CD4-positive, alpha-beta T cell treated with Interleukin-2 at 100 ng/mL for 4 hours (primary cell): ENCODE results near the gene RASL10B.

ENCODE experiments used
- DNase-seq: peaks from one replicate; pipeline ENCODE4 v3.0.0-alpha.2; 2020; ENCODE audit warnings: low spot score

Gene RASL10B

GRCh38 chr17:35717475-35717874 lies 14.0 kb upstream of the RASL10B start:
- no peak for DNase-seq

GRCh38 chr17:35723735-35724134 lies 7.7 kb upstream of the RASL10B start:
- no peak for DNase-seq

GRCh38 chr17:35725058-35725457 lies 6.4 kb upstream of the RASL10B start:
- no peak for DNase-seq

- no peak for DNase-seq
Measured at GRCh38 chr17:35725802-35726126, 5.7 kb upstream of the RASL10B start.

GRCh38 chr17:35726127-35726952 lies 5.1 kb upstream of the RASL10B start:
- no peak for DNase-seq

GRCh38 chr17:35726953-35727460 lies 4.4 kb upstream of the RASL10B start:
- DNase-seq: no peak

- DNase-seq: no peak
Measured at GRCh38 chr17:35727635-35728034, 3.8 kb upstream of the RASL10B start.

GRCh38 chr17:35728551-35728950 lies 2.9 kb upstream of the RASL10B start:
- DNase-seq: no peak

GRCh38 chr17:35729405-35729833 lies 2.0 kb upstream of the RASL10B start:
- DNase-seq: no peak

- DNase-seq: no peak
Measured at GRCh38 chr17:35730400-35731005, 936 bp upstream of the RASL10B start.

- no peak for DNase-seq
Measured at GRCh38 chr17:35731917-35732805, 722 bp downstream of the RASL10B start.

GRCh38 chr17:35732806-35733136 lies 1.3 kb downstream of the RASL10B start:
- no peak for DNase-seq

GRCh38 chr17:35733366-35733765 lies 1.9 kb downstream of the RASL10B start:
- no peak for DNase-seq

GRCh38 chr17:35734396-35734795 lies 3.0 kb downstream of the RASL10B start:
- no peak for DNase-seq

GRCh38 chr17:35735036-35735805 lies 3.8 kb downstream of the RASL10B start:
- no peak for DNase-seq

GRCh38 chr17:35736236-35736635 lies 4.8 kb downstream of the RASL10B start:
- no peak for DNase-seq

GRCh38 chr17:35738519-35739133 lies 7.2 kb downstream of the RASL10B start:
- DNase-seq: no peak

GRCh38 chr17:35740216-35740615 lies 8.8 kb downstream of the RASL10B start:
- no peak for DNase-seq

- DNase-seq: no peak
Measured at GRCh38 chr17:35740997-35741931, 9.8 kb downstream of the RASL10B start.

GRCh38 chr17:35742496-35742895 lies 11.1 kb downstream of the RASL10B start:
- no peak for DNase-seq
